ENCODE measurements around the gene ZNRF2. TPM values are rescaled to one million over a fixed set of nuclear protein-coding genes. Genes with fewer than 3 reads are reported as not detected.
"Not testable (repeated sequence)": the region's sequence is repeated elsewhere in the genome, so short reads cannot be mapped to it uniquely, and the experiment has no call there.

Gene ZNRF2
- total RNA-seq, 1 donor from 2014 or later, result 18.8 TPM

- DNase-seq, result not testable (repeated sequence)
These were observed 5.9 kb downstream of the ZNRF2 start for GRCh38 chr7:30290317-30290716.

GRCh38 chr7:30292416-30293038 lies 8.1 kb downstream of the ZNRF2 start:
- not testable (repeated sequence) for DNase-seq

GRCh38 chr7:30296304-30296703 lies 11.9 kb downstream of the ZNRF2 start:
- DNase-seq, result not testable (repeated sequence)

GRCh38 chr7:30297499-30297898 lies 13.1 kb downstream of the ZNRF2 start:
- DNase-seq, result not testable (repeated sequence)

- not testable (repeated sequence) for DNase-seq
These were observed 14.0 kb downstream of the ZNRF2 start for GRCh38 chr7:30298409-30298808.

- DNase-seq, result no peak
These were observed 17.4 kb downstream of the ZNRF2 start for GRCh38 chr7:30301751-30302150.

GRCh38 chr7:30302656-30303311 lies 18.4 kb downstream of the ZNRF2 start:
- DNase-seq, result no peak

- DNase-seq, result no peak
These were observed 19.1 kb downstream of the ZNRF2 start for GRCh38 chr7:30303312-30304039.

GRCh38 chr7:30304177-30304884 lies 19.9 kb downstream of the ZNRF2 start:
- DNase-seq, result no peak

- no peak for DNase-seq
These were observed 22.6 kb downstream of the ZNRF2 start for GRCh38 chr7:30306976-30307375.

- no peak for DNase-seq
These were observed 24.0 kb downstream of the ZNRF2 start for GRCh38 chr7:30308389-30308788.

- no peak for DNase-seq
These were observed 24.9 kb downstream of the ZNRF2 start for GRCh38 chr7:30309302-30309701.

- DNase-seq, result no peak
These were observed 25.5 kb downstream of the ZNRF2 start for GRCh38 chr7:30309842-30310435.

GRCh38 chr7:30310674-30311362 lies 26.4 kb downstream of the ZNRF2 start:
- no peak for DNase-seq

GRCh38 chr7:30312178-30312577 lies 27.8 kb downstream of the ZNRF2 start:
- DNase-seq, result no peak

- DNase-seq, result no peak
These were observed 29.0 kb downstream of the ZNRF2 start for GRCh38 chr7:30313348-30313747.

GRCh38 chr7:30313793-30314192 lies 29.4 kb downstream of the ZNRF2 start:
- DNase-seq, result no peak

GRCh38 chr7:30315589-30315988 lies 31.2 kb downstream of the ZNRF2 start:
- DNase-seq, result no peak

GRCh38 chr7:30320392-30320791 lies 36.0 kb downstream of the ZNRF2 start:
- DNase-seq, result no peak

GRCh38 chr7:30321089-30321881 lies 36.9 kb downstream of the ZNRF2 start:
- peak; percentile 16 for DNase-seq

- DNase-seq, result no peak
These were observed 37.4 kb downstream of the ZNRF2 start for GRCh38 chr7:30321882-30322192.
